ENCODE measurements around the gene PLCD1.

PLCD1 gene

DNA sequence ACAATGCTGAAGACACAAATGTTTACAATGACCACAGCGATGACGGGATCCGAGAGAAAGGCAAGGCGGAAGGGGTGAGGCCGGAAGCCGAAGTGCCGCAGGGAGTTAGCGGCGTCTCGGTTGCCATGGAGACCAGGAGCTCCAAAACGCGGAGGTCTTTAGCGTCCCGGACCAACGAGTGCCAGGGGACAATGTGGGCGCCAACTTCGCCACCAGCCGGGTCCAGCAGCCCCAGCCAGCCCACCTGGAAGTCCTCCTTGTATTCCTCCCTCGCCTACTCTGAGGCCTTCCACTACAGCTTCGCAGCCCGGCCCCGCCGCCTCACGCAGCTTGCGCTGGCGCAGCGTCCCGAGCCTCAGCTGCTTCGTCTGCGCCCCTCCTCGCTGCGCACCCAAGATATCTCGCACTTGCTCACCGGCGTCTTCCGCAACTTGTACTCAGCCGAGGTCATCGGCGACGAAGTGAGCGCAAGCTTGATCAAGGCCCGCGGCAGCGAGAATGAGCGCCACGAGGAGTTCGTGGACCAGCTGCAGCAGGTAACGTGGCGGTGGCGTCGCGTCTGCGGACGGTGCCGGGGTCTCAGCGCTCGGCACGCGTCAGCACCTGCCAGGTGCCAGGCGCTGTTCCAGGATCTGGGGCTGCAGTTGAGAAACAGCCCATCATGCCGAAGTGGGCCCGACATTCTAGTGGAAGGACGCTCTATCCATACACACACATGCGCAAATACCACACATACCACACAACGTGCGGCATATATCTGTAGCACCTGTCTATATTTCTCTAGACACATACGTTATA, 9.9 kb upstream of the PLCD1 start, which contains the start of gene DLEC1:
DLEC1 (plus strand) TSS at position 108 of the 798 bp plus-strand sequence; CDS start at position 126, 18 bp downstream.
- TF ChIP-seq, protein P1, sequence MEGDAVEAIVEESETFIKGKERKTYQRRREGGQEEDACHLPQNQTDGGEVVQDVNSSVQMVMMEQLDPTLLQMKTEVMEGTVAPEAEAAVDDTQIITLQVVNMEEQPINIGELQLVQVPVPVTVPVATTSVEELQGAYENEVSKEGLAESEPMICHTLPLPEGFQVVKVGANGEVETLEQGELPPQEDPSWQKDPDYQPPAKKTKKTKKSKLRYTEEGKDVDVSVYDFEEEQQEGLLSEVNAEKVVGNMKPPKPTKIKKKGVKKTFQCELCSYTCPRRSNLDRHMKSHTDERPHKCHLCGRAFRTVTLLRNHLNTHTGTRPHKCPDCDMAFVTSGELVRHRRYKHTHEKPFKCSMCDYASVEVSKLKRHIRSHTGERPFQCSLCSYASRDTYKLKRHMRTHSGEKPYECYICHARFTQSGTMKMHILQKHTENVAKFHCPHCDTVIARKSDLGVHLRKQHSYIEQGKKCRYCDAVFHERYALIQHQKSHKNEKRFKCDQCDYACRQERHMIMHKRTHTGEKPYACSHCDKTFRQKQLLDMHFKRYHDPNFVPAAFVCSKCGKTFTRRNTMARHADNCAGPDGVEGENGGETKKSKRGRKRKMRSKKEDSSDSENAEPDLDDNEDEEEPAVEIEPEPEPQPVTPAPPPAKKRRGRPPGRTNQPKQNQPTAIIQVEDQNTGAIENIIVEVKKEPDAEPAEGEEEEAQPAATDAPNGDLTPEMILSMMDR (IDR thresholded peaks at IDR 0.05) = no peak

DNA sequence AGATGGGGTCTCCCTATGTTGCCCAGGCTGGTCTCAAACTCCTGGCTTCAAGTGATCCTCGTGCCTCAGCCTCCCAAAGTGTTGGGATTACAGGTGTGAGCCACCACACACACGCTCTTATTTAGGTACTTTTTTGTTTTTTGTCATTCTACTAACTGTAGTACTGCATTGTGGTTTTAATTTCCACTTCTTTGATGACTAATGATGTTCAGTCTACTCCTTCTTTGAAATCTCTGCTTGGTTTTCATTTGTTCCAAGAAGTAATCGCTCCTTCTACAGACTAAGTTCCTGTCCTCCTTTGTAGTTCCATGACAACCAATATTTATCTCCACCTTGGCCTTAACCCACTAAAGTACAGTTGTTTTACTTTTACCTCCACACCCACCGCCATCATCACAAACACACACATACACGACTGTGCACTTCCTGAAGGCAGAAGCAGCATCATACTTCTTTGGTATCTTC, 9.0 kb upstream of the PLCD1 start:
- TF ChIP-seq, protein P1 (IDR thresholded peaks at IDR 0.05) = no peak

GRCh38 chr3:38036906-38037305, 7.5 kb upstream of the PLCD1 start:
- TF ChIP-seq, protein P1 (IDR thresholded peaks at IDR 0.05) = no peak

- TF ChIP-seq, protein P1 (IDR thresholded peaks at IDR 0.05) = no peak
Measured at GRCh38 chr3:38036286-38036685, 6.8 kb upstream of the PLCD1 start.

GRCh38 chr3:38032328-38032865, 3.0 kb upstream of the PLCD1 start:
- TF ChIP-seq, protein P1 (IDR thresholded peaks at IDR 0.05) = no peak

GRCh38 chr3:38031022-38031994, 1.9 kb upstream of the PLCD1 start:
- TF ChIP-seq, protein P1 (IDR thresholded peaks at IDR 0.05) = no peak
